Thoracic aorta (tissue), 2 donors: Measurements from ENCODE around the gene LRRC8D. TPM values are rescaled to one million over a fixed set of nuclear protein-coding genes. Genes with fewer than 3 reads are reported as not detected.

Experiments
- ATAC-seq: fragments of 150-250 bp; one replicate; pipeline ENCODE4 v1.8.0; 2017; ENCODE audit warnings: low read depth; ENCODE audit not compliant: insufficient number of reproducible peaks, low FRiP score
- DNase-seq: peaks from one replicate; pipeline ENCODE4 v3.0.0-alpha.2; 2020; ENCODE audit warnings: low spot score
- H3K27ac ChIP-seq, 2 donors: fragments of 200-600 bp; sonication (generic); 1 replicate in 1 of 2; 2 replicates in 1 of 2; pipeline ENCODE4 v1.5.1; 2016; ENCODE audit warnings: mild to moderate bottlenecking in 2 of 2, moderate library complexity in 2 of 2
- H3K27me3 ChIP-seq: fragments of 200-600 bp; sonication (generic); replicated peaks from 2 replicates; pipeline ENCODE4 v1.6.0; 2016; ENCODE audit warnings: mild to moderate bottlenecking; ENCODE audit not compliant: insufficient read depth
- H3K36me3 ChIP-seq: fragments of 200-600 bp; sonication (generic); one replicate; pipeline ENCODE4 v1.5.1; 2016
- H3K4me1 ChIP-seq, 2 donors: fragments of 200-600 bp; sonication (generic); 1 replicate in 1 of 2; 2 replicates in 1 of 2; pipeline versions ENCODE4 v1.5.1 to v1.6.0; 2016; ENCODE audit warnings: low read depth in 2 of 2, mild to moderate bottlenecking in 1 of 2; ENCODE audit not compliant: control insufficient read depth in 1 of 2
- H3K4me3 ChIP-seq: fragments of 200-600 bp; sonication (generic); 2 replicates; pipeline ENCODE4 v1.5.1; 2016; ENCODE audit warnings: mild to moderate bottlenecking
- H3K9me3 ChIP-seq: fragments of 200-600 bp; sonication (generic); 2 replicates; pipeline ENCODE4 v1.5.1; 2016
- total RNA-seq, 2 donors: library from RNA; depleted of rRNA; stranded (reverse); fragments of >200 nt; gene quantifications; one replicate each; pipeline versions ENCODE4 v1.1.0 to v1.2.3, GENCODE V29; 2016
- TF ChIP-seq, protein P1 (sequence below): fragments of 200-600 bp; sonication (generic); IDR thresholded peaks from one replicate; pipeline ENCODE4 v1.5.1; 2019; ENCODE audit warnings: antibody characterized with exemption

The LRRC8D gene
- total RNA-seq, 2 donors from 2014 or later: 8.8 to 10.7 TPM

DNA sequence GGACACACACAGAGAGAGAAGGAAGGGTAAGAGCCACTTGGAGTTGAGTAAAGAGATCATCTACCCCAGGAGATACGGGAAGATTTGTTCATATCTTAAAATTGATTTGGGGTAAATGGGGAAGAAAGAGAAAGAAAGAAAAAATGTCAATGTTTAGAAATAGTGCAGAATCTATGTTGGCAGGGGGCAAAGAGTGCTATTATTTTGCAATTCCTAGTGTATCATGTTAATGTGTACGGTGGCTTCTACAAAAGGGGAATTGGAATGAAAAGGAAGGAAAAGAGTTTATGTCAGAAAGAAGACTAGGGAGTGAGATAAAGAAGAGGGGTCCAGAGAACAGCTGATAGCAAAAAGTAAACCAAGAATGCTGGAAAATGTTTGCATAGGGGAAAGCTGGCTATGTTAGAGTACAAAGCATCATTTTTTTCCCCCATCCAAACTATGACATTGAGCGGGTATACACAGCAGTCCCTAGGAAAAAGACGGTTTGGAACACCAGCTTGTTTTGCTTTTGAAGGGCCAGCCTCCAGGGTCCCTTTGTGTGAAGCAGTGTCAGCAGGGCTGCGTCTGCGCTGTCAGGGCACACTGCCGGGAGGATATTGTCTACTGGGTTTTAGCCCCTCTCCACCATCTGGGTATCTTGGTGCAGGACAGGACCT lies 10.8 kb downstream of the LRRC8D start:
- no peak for ATAC-seq
- TF ChIP-seq, protein P1, sequence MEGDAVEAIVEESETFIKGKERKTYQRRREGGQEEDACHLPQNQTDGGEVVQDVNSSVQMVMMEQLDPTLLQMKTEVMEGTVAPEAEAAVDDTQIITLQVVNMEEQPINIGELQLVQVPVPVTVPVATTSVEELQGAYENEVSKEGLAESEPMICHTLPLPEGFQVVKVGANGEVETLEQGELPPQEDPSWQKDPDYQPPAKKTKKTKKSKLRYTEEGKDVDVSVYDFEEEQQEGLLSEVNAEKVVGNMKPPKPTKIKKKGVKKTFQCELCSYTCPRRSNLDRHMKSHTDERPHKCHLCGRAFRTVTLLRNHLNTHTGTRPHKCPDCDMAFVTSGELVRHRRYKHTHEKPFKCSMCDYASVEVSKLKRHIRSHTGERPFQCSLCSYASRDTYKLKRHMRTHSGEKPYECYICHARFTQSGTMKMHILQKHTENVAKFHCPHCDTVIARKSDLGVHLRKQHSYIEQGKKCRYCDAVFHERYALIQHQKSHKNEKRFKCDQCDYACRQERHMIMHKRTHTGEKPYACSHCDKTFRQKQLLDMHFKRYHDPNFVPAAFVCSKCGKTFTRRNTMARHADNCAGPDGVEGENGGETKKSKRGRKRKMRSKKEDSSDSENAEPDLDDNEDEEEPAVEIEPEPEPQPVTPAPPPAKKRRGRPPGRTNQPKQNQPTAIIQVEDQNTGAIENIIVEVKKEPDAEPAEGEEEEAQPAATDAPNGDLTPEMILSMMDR: no peak
- H3K27ac ChIP-seq: no peak overlapping the region
- no peaks in the 10 kb centered on the region for H3K9me3 ChIP-seq
- no peaks in the 10 kb centered on the region for H3K36me3 ChIP-seq
- no peaks in the 10 kb centered on the region for H3K27me3 ChIP-seq
- DNase-seq: no peak
- no peak overlapping the region for H3K4me3 ChIP-seq
- no peaks in the 10 kb centered on the region for H3K4me1 ChIP-seq

DNA sequence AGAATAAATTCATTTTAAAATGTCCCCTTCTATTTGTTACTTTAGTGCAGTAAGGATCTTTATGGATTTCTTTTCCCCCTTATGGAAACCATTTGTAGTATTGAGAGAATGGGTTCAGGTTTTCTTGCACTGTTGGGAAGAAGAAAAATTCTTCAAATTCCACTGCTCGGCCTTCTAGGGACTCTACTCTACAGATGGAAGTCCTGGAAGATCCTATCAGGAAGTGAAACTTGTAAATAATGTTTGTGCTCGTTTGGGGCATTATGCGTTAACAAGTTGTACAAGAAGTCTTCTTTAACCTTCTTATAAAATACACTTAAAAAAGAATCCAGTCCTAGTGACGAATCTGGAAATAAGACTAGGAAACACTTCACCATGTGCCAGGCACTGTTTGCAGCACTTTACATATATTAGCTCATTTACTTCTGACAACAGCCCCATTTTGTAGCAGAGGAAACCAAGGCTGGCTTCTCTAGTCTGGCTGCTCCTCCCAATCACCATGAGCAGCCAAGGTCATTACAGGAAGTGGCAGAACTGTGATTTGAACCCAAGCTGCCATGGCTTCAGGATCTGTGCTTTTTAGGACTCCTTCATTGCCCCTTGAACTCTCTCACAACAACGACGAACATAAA lies 11.8 kb downstream of the LRRC8D start:
- DNase-seq (no peak), ATAC-seq (no peak)
- TF ChIP-seq, protein P1: no peak
- Histone ChIP-seq H3K36me3 (no peaks in the 10 kb centered on the region), H3K4me1 (no peaks in the 10 kb centered on the region), H3K27me3 (no peaks in the 10 kb centered on the region), H3K4me3 (no peak overlapping the region), H3K9me3 (no peaks in the 10 kb centered on the region), H3K27ac (no peak overlapping the region)

DNA sequence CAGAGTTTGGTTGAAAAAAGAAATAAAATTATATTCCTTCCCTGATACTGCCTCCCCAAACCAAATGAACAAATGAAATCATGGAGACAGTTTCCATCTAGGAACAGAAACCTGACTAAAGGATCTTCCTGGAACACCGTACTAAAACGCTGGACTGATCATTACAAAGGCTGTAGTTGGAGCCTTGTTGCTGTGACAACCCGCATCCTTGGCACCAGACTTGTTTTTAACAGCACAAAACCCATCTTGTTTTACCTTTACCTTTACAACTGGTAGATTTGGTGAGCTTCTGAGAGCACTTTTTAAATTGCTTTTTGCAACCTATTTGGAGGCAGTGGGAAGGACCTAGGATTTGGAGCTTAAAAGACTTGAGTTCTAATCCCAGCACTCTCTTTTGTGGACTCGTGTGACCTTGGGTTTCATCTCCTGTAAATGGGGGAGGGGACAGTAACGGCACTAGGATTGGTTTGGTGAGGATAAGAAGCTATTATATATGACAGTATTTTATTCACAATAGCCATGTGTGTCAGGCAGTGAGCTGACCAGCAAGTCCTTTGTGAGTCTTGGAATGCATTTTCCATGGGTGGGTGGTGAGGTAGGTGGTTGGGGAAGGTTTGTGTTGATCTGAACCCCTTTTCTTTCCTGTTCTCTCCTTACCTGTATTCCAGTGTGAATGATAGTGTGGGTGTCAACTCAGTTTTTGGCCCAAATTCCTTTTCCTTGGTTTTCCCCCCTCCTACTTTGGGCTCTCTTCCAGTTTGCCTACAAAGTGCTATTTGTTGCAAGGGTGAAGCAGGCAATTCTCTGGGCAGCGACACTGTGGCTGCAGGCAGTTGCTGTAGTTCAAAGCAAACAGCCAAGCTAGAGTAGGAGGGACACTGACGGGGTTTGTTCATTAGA lies 12.6 kb downstream of the LRRC8D start:
- Histone ChIP-seq H3K27me3 (no peaks in the 10 kb centered on the region), H3K9me3 (no peaks in the 10 kb centered on the region), H3K36me3 (no peaks in the 10 kb centered on the region), H3K27ac (no peak overlapping the region), H3K4me3 (no peak overlapping the region), H3K4me1 (no peaks in the 10 kb centered on the region)
- ATAC-seq: no peak
- no peak for DNase-seq
- TF ChIP-seq, protein P1: no peak

DNA sequence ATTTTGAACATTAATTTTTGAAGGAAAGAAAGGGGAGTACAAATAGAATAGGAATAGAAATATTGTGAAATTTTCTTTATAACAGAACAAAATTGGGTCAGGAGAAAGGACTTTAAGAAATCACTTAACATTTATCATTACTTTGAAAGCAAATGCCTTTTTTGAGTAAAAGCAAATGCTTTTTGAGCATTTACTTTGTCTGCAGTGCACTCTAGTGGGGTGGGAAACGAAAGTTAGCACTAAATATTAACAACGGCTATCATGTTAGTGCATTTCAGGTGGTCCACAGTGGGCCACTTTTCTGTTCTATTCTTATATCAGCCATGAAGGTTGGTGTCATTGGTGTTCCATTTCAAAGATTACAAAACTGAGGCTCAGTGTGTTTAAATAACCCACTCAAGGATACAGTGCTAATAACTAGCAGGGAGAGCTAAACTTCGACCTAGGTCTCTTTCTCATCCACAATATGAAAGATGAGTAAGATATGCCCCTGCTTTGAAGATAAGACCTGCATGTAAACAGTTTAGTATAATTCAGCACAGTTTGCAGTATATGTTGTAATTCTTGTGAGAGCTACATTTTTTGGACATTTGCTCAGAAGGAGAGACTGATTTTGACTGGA lies 13.4 kb downstream of the LRRC8D start:
- no peak for ATAC-seq
- H3K27ac ChIP-seq: no peak overlapping the region

More for the DNA sequence above, 13.4 kb downstream of the LRRC8D start:
- H3K36me3 ChIP-seq: no peaks in the 10 kb centered on the region
- TF ChIP-seq, protein P1: no peak
- H3K4me3 ChIP-seq: no peak overlapping the region
- no peak for DNase-seq
- no peaks in the 10 kb centered on the region for H3K9me3 ChIP-seq
- H3K4me1 ChIP-seq: no peaks in the 10 kb centered on the region
- no peaks in the 10 kb centered on the region for H3K27me3 ChIP-seq
